HCT116 (cell line): ENCODE data around the gene NF1. TPM values are rescaled to one million over a fixed set of nuclear protein-coding genes. Genes with fewer than 3 reads are reported as not detected.

Experiments used
- ATAC-seq: fragments of 200-7000 bp; cut with Tn5 transposase; 2 replicates; pipeline ENCODE4 v1.9.1; 2020; ENCODE audit warnings: mild to moderate bottlenecking, moderate library complexity
- BruUV-seq: library from RNA; stranded (reverse); fragments of 400-500 nt; replicated peaks from 2 replicates; lab custom pipeline; 2021; lab: Mats Ljungman, UMichigan
- CTCF ChIA-PET: fragments of 300-600 bp; sonication (Branson Sonifier 250); formaldehyde crosslinking; loops from one replicate; lab custom pipeline; 2021; ENCODE audit warnings: antibody characterized with exemption; lab: Charles Lee
- POLR2A ChIA-PET: fragments of 300-600, 350-600 bp; sonication (Branson Sonifier 250); formaldehyde crosslinking; loops from one replicate; lab custom pipeline; 2021; ENCODE audit warnings: antibody characterized with exemption; lab: Charles Lee
- RAD21 ChIA-PET, 2 experiments: fragments of 300-600 bp; sonication (Branson Sonifier 250); formaldehyde crosslinking; loops; one replicate each; lab custom pipeline; 2023; ENCODE audit warnings: low total read pairs in 2 of 2; ENCODE audit not compliant: uncharacterized antibody in 2 of 2, unreplicated experiment in 2 of 2, low non-redundant PET in 1 of 2; lab: Charles Lee
- DNase-seq: peaks from one replicate; pipeline ENCODE4 v3.0.0-alpha.2; 2010; ENCODE audit warnings: low read depth, low spot score
- H2AFZ ChIP-seq: fragments of 200-600 bp; shearing (Covaris generic), sonication (generic); 2 replicates; pipeline ENCODE4 v1.6.1; 2017; ENCODE audit warnings: low read depth, mixed run types, mixed read lengths, antibody characterized with exemption, low read length; ENCODE audit not compliant: poor library complexity, severe bottlenecking
- H3K27ac ChIP-seq: 2 replicates; pipeline ENCODE4 v1.5.1; 2012; ENCODE audit warnings: low read depth, low read length
- H3K27me3 ChIP-seq: fragments of 200-600 bp; sonication (generic); 2 replicates; pipeline ENCODE4 v1.6.1; 2016; ENCODE audit warnings: mixed run types, low read length, mixed read lengths; ENCODE audit not compliant: insufficient read depth
- H3K36me3 ChIP-seq, 2 experiments: fragments of 200-500 bp in 1 of 2; fragments of 200-600 bp in 1 of 2; sonication (Bioruptor generic) in 1 of 2; sonication (generic) in 1 of 2; 2 replicates each; pipeline versions ENCODE4 v1.5.1 to v1.6.1; 2014 to 2016; ENCODE audit warnings: low read length in 2 of 2, inconsistent platforms in 1 of 2, mixed read lengths in 1 of 2, mixed run types in 1 of 2; ENCODE audit not compliant: insufficient read depth in 2 of 2, control insufficient read depth in 1 of 2
- H3K4me1 ChIP-seq, 2 experiments: fragments of 200-600 bp in 1 of 2; sonication (generic) in 1 of 2; 2 replicates each; pipeline versions ENCODE4 v1.5.1 to v1.6.1; 2012 to 2017; ENCODE audit warnings: low read length in 2 of 2, inconsistent platforms in 1 of 2, mild to moderate bottlenecking in 1 of 2, mixed read lengths in 1 of 2, mixed run types in 1 of 2, moderate library complexity in 1 of 2; ENCODE audit not compliant: insufficient read depth in 2 of 2, control insufficient read depth in 1 of 2
- H3K4me2 ChIP-seq: fragments of 200-600 bp; sonication (generic); 2 replicates; pipeline ENCODE4 v1.6.1; 2017; ENCODE audit warnings: mixed run types, low read length, mixed read lengths
- H3K4me3 ChIP-seq, 2 experiments: fragments of 200-600 bp in 1 of 2; sonication (generic) in 1 of 2; replicated peaks in 1 of 2; 2 replicates each; pipeline ENCODE4 v1.5.1; 2011 to 2016; ENCODE audit warnings: low read length in 2 of 2, control low read depth in 1 of 2, low read depth in 1 of 2, mild to moderate bottlenecking in 1 of 2, mixed read lengths in 1 of 2, mixed run types in 1 of 2
- H3K79me2 ChIP-seq: fragments of 200-600 bp; sonication (generic); 2 replicates; pipeline ENCODE4 v1.6.1; 2017; ENCODE audit warnings: mild to moderate bottlenecking, mixed run types, low read length, moderate library complexity, mixed read lengths; ENCODE audit not compliant: insufficient read depth
- H3K9ac ChIP-seq: fragments of 200-600 bp; sonication (generic); 2 replicates; pipeline ENCODE4 v1.6.1; 2016; ENCODE audit warnings: low read length, mixed read lengths
- H3K9me2 ChIP-seq: fragments of 200-600 bp; sonication (generic), shearing (Covaris generic); 2 replicates; pipeline ENCODE4 v1.6.1; 2017; ENCODE audit warnings: mixed run types, mild to moderate bottlenecking, moderate library complexity; ENCODE audit not compliant: insufficient read depth
- H3K9me3 ChIP-seq, 2 experiments: fragments of 200-500 bp in 1 of 2; fragments of 200-600 bp in 1 of 2; sonication (Bioruptor generic) in 1 of 2; sonication (generic) in 1 of 2; 2 replicates each; pipeline ENCODE4 v1.6.1; 2014 to 2017; ENCODE audit warnings: low read length in 2 of 2, mixed read lengths in 2 of 2, inconsistent platforms in 1 of 2, low read depth in 1 of 2, mild to moderate bottlenecking in 1 of 2, mixed run types in 1 of 2, moderate library complexity in 1 of 2; ENCODE audit not compliant: control insufficient read depth in 1 of 2, insufficient read depth in 1 of 2
- H4K20me1 ChIP-seq: fragments of 200-600 bp; sonication (generic), shearing (Covaris generic); 2 replicates; pipeline ENCODE4 v1.6.1; 2017; ENCODE audit warnings: mixed run types, mild to moderate bottlenecking, moderate library complexity; ENCODE audit not compliant: insufficient read depth
- CBX3 ChIP-seq: IDR thresholded peaks from 2 replicates; pipeline ENCODE4 v1.6.1; 2012; ENCODE audit warnings: low read depth
- EGR1 ChIP-seq: IDR thresholded peaks from 2 replicates; pipeline ENCODE4 v1.6.1; 2012; ENCODE audit warnings: low read depth
- JUND ChIP-seq: IDR thresholded peaks from 2 replicates; pipeline ENCODE4 v1.6.1; 2012
- POLR2AphosphoS5 ChIP-seq: IDR thresholded peaks from 2 replicates; pipeline ENCODE4 v1.6.1; 2011; ENCODE audit warnings: mild to moderate bottlenecking, low read depth, low read length, moderate library complexity
- SIN3A ChIP-seq: IDR thresholded peaks from 2 replicates; pipeline ENCODE4 v1.6.1; 2012; ENCODE audit warnings: low read depth
- SRF ChIP-seq: IDR thresholded peaks from 2 replicates; pipeline ENCODE4 v1.6.1; 2012; ENCODE audit warnings: low read depth
- ZBTB33 ChIP-seq: IDR thresholded peaks from 2 replicates; pipeline ENCODE4 v1.6.1; 2011; ENCODE audit warnings: mild to moderate bottlenecking, low read length, moderate library complexity; ENCODE audit not compliant: insufficient replicate concordance; ENCODE audit errors: extremely low read depth
- ZNF274 ChIP-seq: fragments of 200-500 bp; sonication (Bioruptor generic); IDR thresholded peaks from 2 replicates; pipeline ENCODE4 v1.6.1; 2014; ENCODE audit warnings: mild to moderate bottlenecking, low read depth, low read length, inconsistent platforms
- intact Hi-C: fragments of 100-400 bp; cut with micrococcal nuclease; formaldehyde crosslinking; loops from 2 replicates; pipeline ENCODE4 v1.10.0; 2022
- total RNA-seq: library from RNA; stranded (reverse); gene quantifications from one replicate; pipeline ENCODE4 v1.2.1, GENCODE V29; 2021; ENCODE audit not compliant: unreplicated experiment
- TF ChIP-seq, protein P1 (sequence below): IDR thresholded peaks from 2 replicates; pipeline ENCODE4 v1.6.1; 2012; ENCODE audit warnings: low read depth

Gene NF1
- total RNA-seq, 1 experiment from 2014 or later, result 20.8 TPM

- ChIA-PET POLR2A (no interaction called here), CTCF (no interaction called here), RAD21 (no interaction called here)
- H3K9ac ChIP-seq, result no peak overlapping the region
- H2AFZ ChIP-seq, result no peak overlapping the region
- no peaks in the 10 kb centered on the region for H3K27me3 ChIP-seq
- ATAC-seq (no peak), DNase-seq (no peak)
- no peak for TF ChIP-seq CBX3
- no peak for TF ChIP-seq SRF
- TF ChIP-seq EGR1, result no peak
- TF ChIP-seq JUND, result no peak
- TF ChIP-seq, protein P1, sequence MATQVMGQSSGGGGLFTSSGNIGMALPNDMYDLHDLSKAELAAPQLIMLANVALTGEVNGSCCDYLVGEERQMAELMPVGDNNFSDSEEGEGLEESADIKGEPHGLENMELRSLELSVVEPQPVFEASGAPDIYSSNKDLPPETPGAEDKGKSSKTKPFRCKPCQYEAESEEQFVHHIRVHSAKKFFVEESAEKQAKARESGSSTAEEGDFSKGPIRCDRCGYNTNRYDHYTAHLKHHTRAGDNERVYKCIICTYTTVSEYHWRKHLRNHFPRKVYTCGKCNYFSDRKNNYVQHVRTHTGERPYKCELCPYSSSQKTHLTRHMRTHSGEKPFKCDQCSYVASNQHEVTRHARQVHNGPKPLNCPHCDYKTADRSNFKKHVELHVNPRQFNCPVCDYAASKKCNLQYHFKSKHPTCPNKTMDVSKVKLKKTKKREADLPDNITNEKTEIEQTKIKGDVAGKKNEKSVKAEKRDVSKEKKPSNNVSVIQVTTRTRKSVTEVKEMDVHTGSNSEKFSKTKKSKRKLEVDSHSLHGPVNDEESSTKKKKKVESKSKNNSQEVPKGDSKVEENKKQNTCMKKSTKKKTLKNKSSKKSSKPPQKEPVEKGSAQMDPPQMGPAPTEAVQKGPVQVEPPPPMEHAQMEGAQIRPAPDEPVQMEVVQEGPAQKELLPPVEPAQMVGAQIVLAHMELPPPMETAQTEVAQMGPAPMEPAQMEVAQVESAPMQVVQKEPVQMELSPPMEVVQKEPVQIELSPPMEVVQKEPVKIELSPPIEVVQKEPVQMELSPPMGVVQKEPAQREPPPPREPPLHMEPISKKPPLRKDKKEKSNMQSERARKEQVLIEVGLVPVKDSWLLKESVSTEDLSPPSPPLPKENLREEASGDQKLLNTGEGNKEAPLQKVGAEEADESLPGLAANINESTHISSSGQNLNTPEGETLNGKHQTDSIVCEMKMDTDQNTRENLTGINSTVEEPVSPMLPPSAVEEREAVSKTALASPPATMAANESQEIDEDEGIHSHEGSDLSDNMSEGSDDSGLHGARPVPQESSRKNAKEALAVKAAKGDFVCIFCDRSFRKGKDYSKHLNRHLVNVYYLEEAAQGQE, result no peak
- no peak for TF ChIP-seq SIN3A
- no peak for TF ChIP-seq ZNF274
- no peak for TF ChIP-seq POLR2AphosphoS5
- TF ChIP-seq ZBTB33, result no peak
- H3K4me1 ChIP-seq, result no peaks in the 10 kb centered on the region
- no TSS peak for BruUV-seq
- H3K4me2 ChIP-seq, result no peak overlapping the region
- H3K4me3 ChIP-seq, result no peak overlapping the region
- H3K27ac ChIP-seq, result no peak overlapping the region
- H3K36me3 ChIP-seq, result no peaks in the 10 kb centered on the region
- H4K20me1 ChIP-seq, result no peaks in the 10 kb centered on the region
- H3K79me2 ChIP-seq, result no peaks in the 10 kb centered on the region
- intact Hi-C loops, result no loop called here
- H3K9me3 ChIP-seq, result no peaks in the 10 kb centered on the region
- no peaks in the 10 kb centered on the region for H3K9me2 ChIP-seq
These were observed 330.1 kb downstream of the NF1 start for GRCh38 chr17:31424944-31425281.
